ENCODE measurements around the gene GPR83. TPM values are rescaled to one million over a fixed set of nuclear protein-coding genes. Genes with fewer than 3 reads are reported as not detected.
"Not testable (repeated sequence)": the region's sequence is repeated elsewhere in the genome, so short reads cannot be mapped to it uniquely, and the experiment has no call there.

The GPR83 gene
- total RNA-seq, result 0.05 and 0.10 TPM in 2 replicates

- intact Hi-C loops (cut with micrococcal nuclease), result no loop called here
These were observed at the start of gene GPR83 for GRCh38 chr11:94400839-94401772. Gene GPR83, minus strand, starts transcription at chr11:94401419. Its CDS starts 172 bp downstream, at chr11:94401247.

- intact Hi-C loops (cut with micrococcal nuclease), result no loop called here
These were observed 48.8 kb upstream of the GPR83 start for GRCh38 chr11:94450048-94450447.

- intact Hi-C loops (cut with micrococcal nuclease), result no loop called here
These were observed 48.2 kb upstream of the GPR83 start for GRCh38 chr11:94449437-94449836.

GRCh38 chr11:94449029-94449428 is 47.8 kb upstream of the GPR83 start:
- intact Hi-C loops (cut with micrococcal nuclease), result no loop called here

GRCh38 chr11:94447149-94447548 is 45.9 kb upstream of the GPR83 start:
- intact Hi-C loops (cut with micrococcal nuclease), result no loop called here

- intact Hi-C loops (cut with micrococcal nuclease), result no loop called here
These were observed 44.4 kb upstream of the GPR83 start for GRCh38 chr11:94445641-94446040.

GRCh38 chr11:94433049-94433448 is 31.8 kb upstream of the GPR83 start:
- intact Hi-C loops (cut with micrococcal nuclease), result no loop called here

- intact Hi-C loops (cut with micrococcal nuclease), result no loop called here
These were observed 23.4 kb upstream of the GPR83 start for GRCh38 chr11:94424662-94425061.

- intact Hi-C loops (cut with micrococcal nuclease), result no loop called here
These were observed 22.8 kb upstream of the GPR83 start for GRCh38 chr11:94424011-94424410.

- intact Hi-C loops (cut with micrococcal nuclease), result no loop called here
These were observed 22.3 kb upstream of the GPR83 start for GRCh38 chr11:94423507-94423906.

- intact Hi-C loops (cut with micrococcal nuclease), result loop anchor here (5.0 kb wide), 2 partner anchors 74 to 496 kb away; partner anchors contain the start of genes ANKRD49 and MRE11
These were observed 17.0 kb upstream of the GPR83 start for GRCh38 chr11:94418123-94418765.

- intact Hi-C loops (cut with micrococcal nuclease), result loop anchor here (2.0 to 5.0 kb wide), 3 partner anchors 55 to 495 kb away; partner anchors contain the start of genes ANKRD49 and MRE11
These were observed 16.3 kb upstream of the GPR83 start for GRCh38 chr11:94417386-94417987.

GRCh38 chr11:94405062-94405833 is 4.0 kb upstream of the GPR83 start:
- intact Hi-C loops (cut with micrococcal nuclease), result no loop called here

GRCh38 chr11:94402355-94402754 is 1.1 kb upstream of the GPR83 start:
- intact Hi-C loops (cut with micrococcal nuclease), result no loop called here

GRCh38 chr11:94401773-94402265 is 600 bp upstream of the GPR83 start:
- intact Hi-C loops (cut with micrococcal nuclease), result no loop called here

GRCh38 chr11:94400457-94400838 is 771 bp downstream of the GPR83 start:
- intact Hi-C loops (cut with micrococcal nuclease), result no loop called here

- intact Hi-C loops (cut with micrococcal nuclease), result no loop called here
These were observed 1.2 kb downstream of the GPR83 start for GRCh38 chr11:94400050-94400449.

- intact Hi-C loops (cut with micrococcal nuclease), result no loop called here
These were observed 3.1 kb downstream of the GPR83 start for GRCh38 chr11:94398101-94398500.

GRCh38 chr11:94396282-94396681 is 4.9 kb downstream of the GPR83 start:
- intact Hi-C loops (cut with micrococcal nuclease), result no loop called here

- intact Hi-C loops (cut with micrococcal nuclease), result not testable (repeated sequence)
These were observed 9.3 kb downstream of the GPR83 start for GRCh38 chr11:94391937-94392336.

GRCh38 chr11:94379613-94380012 is 21.6 kb downstream of the GPR83 start:
- intact Hi-C loops (cut with micrococcal nuclease), result no loop called here
